Natural killer cell (primary cell): ENCODE data around the gene BRIX1. TPM values are rescaled to one million over a fixed set of nuclear protein-coding genes. Genes with fewer than 3 reads are reported as not detected.
"Not testable (repeated sequence)": the region's sequence is repeated elsewhere in the genome, so short reads cannot be mapped to it uniquely, and the experiment has no call there.

Experiments used
- ATAC-seq, 3 donors: fragments of 150-1000 bp in 2 of 3; fragments of 200-7000 bp in 1 of 3; cut with Tn5 transposase; 1 replicate in 1 of 3; 2 replicates in 2 of 3; pipeline ENCODE4 v1.10.0; 2021; ENCODE audit warnings: mild to moderate bottlenecking in 2 of 3, moderate library complexity in 2 of 3
- DNase-seq, 2 donors: peaks; one replicate each; pipeline versions ENCODE4 v3.0.0 to v3.0.0-alpha.2; 2013 to 2021; ENCODE audit warnings: mixed read lengths in 1 of 2
- H3K27ac ChIP-seq: one replicate; pipeline ENCODE4 v1.5.1; 2013; ENCODE audit warnings: mild to moderate bottlenecking, low read length
- H3K27me3 ChIP-seq: one replicate; pipeline ENCODE4 v1.6.1; 2013; ENCODE audit warnings: low read length; ENCODE audit not compliant: control insufficient read depth, insufficient read depth
- H3K36me3 ChIP-seq: one replicate; pipeline ENCODE4 v1.6.1; 2013; ENCODE audit warnings: low read length; ENCODE audit not compliant: control insufficient read depth, insufficient read depth
- H3K4me1 ChIP-seq: one replicate; pipeline ENCODE4 v1.6.1; 2013; ENCODE audit warnings: low read length; ENCODE audit not compliant: control insufficient read depth, insufficient read depth
- H3K4me3 ChIP-seq: one replicate; pipeline ENCODE4 v1.5.1; 2013; ENCODE audit warnings: low read length
- H3K9me3 ChIP-seq: one replicate; pipeline ENCODE4 v1.6.1; 2013; ENCODE audit warnings: low read length; ENCODE audit not compliant: control insufficient read depth, insufficient read depth
- H3K27ac Mint-ChIP-seq, 2 donors: one replicate each; pipeline ENCODE4 v1.8.0; 2022; ENCODE audit warnings: mild to moderate bottlenecking in 2 of 2, mixed read lengths in 2 of 2, moderate library complexity in 1 of 2
- H3K27me3 Mint-ChIP-seq, 2 donors: one replicate each; pipeline ENCODE4 v1.8.0; 2022; ENCODE audit warnings: low read depth in 2 of 2, mixed read lengths in 2 of 2
- H3K36me3 Mint-ChIP-seq: one replicate; pipeline ENCODE4 v1.8.0; 2022; ENCODE audit warnings: mixed read lengths
- H3K4me1 Mint-ChIP-seq, 2 donors: one replicate each; pipeline ENCODE4 v1.8.0; 2022; ENCODE audit warnings: mixed read lengths in 2 of 2
- H3K4me3 Mint-ChIP-seq: one replicate; pipeline ENCODE4 v1.8.0; 2022; ENCODE audit warnings: mild to moderate bottlenecking, moderate library complexity, mixed read lengths
- H3K9me3 Mint-ChIP-seq, 2 donors: one replicate each; pipeline ENCODE4 v1.8.0; 2022; ENCODE audit warnings: mixed read lengths in 2 of 2
- WGBS: methylation state at CpG from one replicate; pipeline ENCODE4 v1.1.7; 2013; ENCODE audit warnings: missing lambda C conversion rate; ENCODE audit not compliant: insufficient coverage; 5-methylcytosine and 5-hydroxymethylcytosine counted together
- intact Hi-C: fragments of 100-400 bp; cut with micrococcal nuclease; formaldehyde crosslinking; loops from one replicate; pipeline ENCODE4 v1.14.2; 2022
- total RNA-seq, 4 donors: library from RNA; stranded (reverse); fragments of 120-200 nt in 1 of 4; gene quantifications; one replicate each; pipeline versions ENCODE4 v1.2.3 to v1.2.4, GENCODE V29; 2013 to 2022
- TF ChIP-seq, protein P1 (sequence below): fragments of 200-600 bp; IDR thresholded peaks from one replicate; pipeline ENCODE4 v1.8.0; 2022; ENCODE audit warnings: antibody characterized with exemption

Gene BRIX1
- total RNA-seq, 3 donors from 2014 or later (not counting 1 experiment from before 2014, with no cell fraction given) = 18.0 to 30.9 (median 30.6) TPM

DNA sequence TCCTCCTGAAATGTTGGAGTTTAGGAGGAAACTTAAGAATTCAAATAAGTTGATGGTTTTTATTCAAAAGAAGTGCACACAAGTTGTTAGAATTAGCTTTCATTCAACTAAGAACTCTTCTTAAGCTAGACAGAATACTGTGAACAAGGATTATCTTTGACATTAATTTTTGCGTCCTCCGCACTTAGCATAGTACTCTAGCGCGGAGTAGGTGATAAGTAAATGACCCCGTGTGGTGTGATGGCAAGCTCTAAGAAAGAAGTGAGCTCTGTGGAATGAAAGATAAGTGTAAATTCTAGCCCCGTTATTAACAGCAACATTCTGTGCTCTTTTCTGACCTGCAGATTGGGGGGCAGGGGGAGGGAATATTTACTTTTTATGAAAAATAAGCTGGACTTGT is 1.0 kb downstream of the BRIX1 start:
- Histone ChIP-seq H3K27ac (no peak overlapping the region), H3K27me3 (no peaks in the 10 kb centered on the region), H3K4me3 (peak overlapping the region; percentile 93), H3K9me3 (no peaks in the 10 kb centered on the region), H3K4me1 (peaks cover 13% of the 10 kb centered on the region), H3K36me3 (peaks cover 28% of the 10 kb centered on the region)
- WGBS = 34% methylated on average over 6 of the region's 6 CpGs
- DNase-seq (no peak), ATAC-seq (no peak)
- no peak overlapping the region for H3K4me3 Mint-ChIP-seq
- TF ChIP-seq, protein P1, sequence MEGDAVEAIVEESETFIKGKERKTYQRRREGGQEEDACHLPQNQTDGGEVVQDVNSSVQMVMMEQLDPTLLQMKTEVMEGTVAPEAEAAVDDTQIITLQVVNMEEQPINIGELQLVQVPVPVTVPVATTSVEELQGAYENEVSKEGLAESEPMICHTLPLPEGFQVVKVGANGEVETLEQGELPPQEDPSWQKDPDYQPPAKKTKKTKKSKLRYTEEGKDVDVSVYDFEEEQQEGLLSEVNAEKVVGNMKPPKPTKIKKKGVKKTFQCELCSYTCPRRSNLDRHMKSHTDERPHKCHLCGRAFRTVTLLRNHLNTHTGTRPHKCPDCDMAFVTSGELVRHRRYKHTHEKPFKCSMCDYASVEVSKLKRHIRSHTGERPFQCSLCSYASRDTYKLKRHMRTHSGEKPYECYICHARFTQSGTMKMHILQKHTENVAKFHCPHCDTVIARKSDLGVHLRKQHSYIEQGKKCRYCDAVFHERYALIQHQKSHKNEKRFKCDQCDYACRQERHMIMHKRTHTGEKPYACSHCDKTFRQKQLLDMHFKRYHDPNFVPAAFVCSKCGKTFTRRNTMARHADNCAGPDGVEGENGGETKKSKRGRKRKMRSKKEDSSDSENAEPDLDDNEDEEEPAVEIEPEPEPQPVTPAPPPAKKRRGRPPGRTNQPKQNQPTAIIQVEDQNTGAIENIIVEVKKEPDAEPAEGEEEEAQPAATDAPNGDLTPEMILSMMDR = no peak
- no peaks in the 10 kb centered on the region for H3K9me3 Mint-ChIP-seq
- H3K4me1 Mint-ChIP-seq = peaks cover 18 to 32% of the 10 kb centered on the region in 2 donors
- H3K27ac Mint-ChIP-seq = no peak overlapping the region
- intact Hi-C loops = loop anchor here (5.0 kb wide), 4 partner anchors 79 to 1474 kb away; partner anchors contain the start of genes AMACR, TARS1 and TTC23L
- H3K36me3 Mint-ChIP-seq = peaks cover 7% of the 10 kb centered on the region
- H3K27me3 Mint-ChIP-seq = no peaks in the 10 kb centered on the region

- Histone ChIP-seq H3K27me3 (no peaks in the 10 kb centered on the region), H3K4me3 (no peak overlapping the region), H3K27ac (no peak overlapping the region), H3K9me3 (no peaks in the 10 kb centered on the region), H3K4me1 (peaks cover 13% of the 10 kb centered on the region), H3K36me3 (peaks cover 33% of the 10 kb centered on the region)
- H3K4me1 Mint-ChIP-seq = peaks cover 12 to 32% of the 10 kb centered on the region in 2 donors
- no peaks in the 10 kb centered on the region for H3K9me3 Mint-ChIP-seq
- WGBS = 100% methylated on average over 3 of the region's 4 CpGs
- intact Hi-C loops = loop anchor here (5.0 kb wide), 4 partner anchors 81 to 1476 kb away; partner anchors contain the start of genes AMACR, TARS1 and TTC23L
- DNase-seq (no peak), ATAC-seq (no peak)
- TF ChIP-seq, protein P1 = no peak
- H3K4me3 Mint-ChIP-seq = no peak overlapping the region
- peak overlapping the region in 1 of 2 donors; percentile 4 for H3K27ac Mint-ChIP-seq
- H3K36me3 Mint-ChIP-seq = peaks cover 7% of the 10 kb centered on the region
- no peaks in the 10 kb centered on the region for H3K27me3 Mint-ChIP-seq
Observed at GRCh38 chr5:34918025-34918424, 2.5 kb downstream of the BRIX1 start.

DNA sequence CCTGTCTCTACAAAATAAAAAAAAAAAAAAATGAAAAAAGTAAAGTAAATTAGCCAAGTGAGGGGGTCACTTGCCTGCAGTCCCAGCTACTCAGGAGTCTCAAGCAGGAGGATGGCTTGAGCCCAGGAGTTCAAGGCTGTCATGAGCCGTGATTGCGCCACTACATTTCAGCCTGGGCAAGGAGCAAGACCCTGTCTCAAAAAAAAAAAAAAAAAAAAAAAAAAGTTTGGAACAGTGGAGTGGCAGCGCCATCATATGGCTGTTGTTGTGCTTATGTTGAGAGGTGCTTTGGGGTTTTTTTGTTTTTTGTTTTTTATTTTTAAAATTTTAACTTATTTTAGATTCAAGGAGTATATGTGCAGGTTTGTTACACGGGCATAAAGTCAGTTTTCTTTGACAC is 3.6 kb downstream of the BRIX1 start:
- Histone ChIP-seq H3K9me3 (no peaks in the 10 kb centered on the region), H3K27ac (no peak overlapping the region), H3K4me1 (peaks cover 13% of the 10 kb centered on the region), H3K36me3 (peaks cover 43% of the 10 kb centered on the region), H3K4me3 (no peak overlapping the region), H3K27me3 (no peaks in the 10 kb centered on the region)
- Mint-ChIP-seq H3K9me3 (no peaks in the 10 kb centered on the region), H3K27me3 (no peaks in the 10 kb centered on the region), H3K27ac (no peak overlapping the region), H3K4me1 (peaks cover 12 to 28% of the 10 kb centered on the region in 2 donors), H3K4me3 (no peak overlapping the region), H3K36me3 (peaks cover 12% of the 10 kb centered on the region)
- 88% methylated on average over 4 of the region's 4 CpGs for WGBS
- DNase-seq (peak in 1 of 2 donors; percentile 16), ATAC-seq (no peak)
- intact Hi-C loops = loop anchor here (5.0 kb wide), 4 partner anchors 82 to 1477 kb away; partner anchors contain the start of genes AMACR, TARS1 and TTC23L
- TF ChIP-seq, protein P1 = no peak

DNA sequence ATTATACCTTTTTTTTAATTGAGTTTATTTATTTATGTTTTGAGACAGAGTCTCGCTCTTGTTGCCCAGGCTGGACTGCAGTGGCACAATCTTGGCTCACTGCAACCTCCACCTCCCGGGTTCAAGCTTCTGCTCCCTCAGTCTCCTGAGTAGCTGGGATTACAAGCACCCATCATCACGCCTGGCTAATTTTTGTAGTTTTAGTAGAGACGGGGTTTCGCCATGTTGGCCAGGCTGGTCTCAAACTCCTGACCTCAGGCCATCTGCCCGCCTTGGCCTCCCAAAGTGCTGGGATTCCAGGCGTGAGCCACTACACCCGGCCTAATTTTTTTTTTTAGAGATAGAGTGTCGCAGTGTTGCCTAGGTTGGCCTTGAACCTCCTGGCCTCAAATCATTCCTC is 7.7 kb downstream of the BRIX1 start:
- H3K4me3 ChIP-seq, H3K9me3 Mint-ChIP-seq, intact Hi-C loops, H3K9me3 ChIP-seq, H3K4me1 Mint-ChIP-seq, DNase-seq, ATAC-seq, H3K4me1 ChIP-seq, H3K27me3 Mint-ChIP-seq, H3K27ac ChIP-seq, H3K27ac Mint-ChIP-seq, H3K27me3 ChIP-seq, H3K4me3 Mint-ChIP-seq: not testable (repeated sequence)
- peaks cover 65% of the 10 kb centered on the region for H3K36me3 ChIP-seq
- H3K36me3 Mint-ChIP-seq = peaks cover 21% of the 10 kb centered on the region
- WGBS = 96% methylated on average over 6 of the region's 9 CpGs
